NCI-H446 (cell line): ENCODE measurements around the gene NHP2.
"Not testable (repeated sequence)": the region's sequence is repeated elsewhere in the genome, so short reads cannot be mapped to it uniquely, and the experiment has no call there.

Experiments used
- DNase-seq, 2 experiments: peaks; one replicate each; lab custom pipeline; 2025; lab: John Stamatoyannopoulos, UW

Gene NHP2

DNA sequence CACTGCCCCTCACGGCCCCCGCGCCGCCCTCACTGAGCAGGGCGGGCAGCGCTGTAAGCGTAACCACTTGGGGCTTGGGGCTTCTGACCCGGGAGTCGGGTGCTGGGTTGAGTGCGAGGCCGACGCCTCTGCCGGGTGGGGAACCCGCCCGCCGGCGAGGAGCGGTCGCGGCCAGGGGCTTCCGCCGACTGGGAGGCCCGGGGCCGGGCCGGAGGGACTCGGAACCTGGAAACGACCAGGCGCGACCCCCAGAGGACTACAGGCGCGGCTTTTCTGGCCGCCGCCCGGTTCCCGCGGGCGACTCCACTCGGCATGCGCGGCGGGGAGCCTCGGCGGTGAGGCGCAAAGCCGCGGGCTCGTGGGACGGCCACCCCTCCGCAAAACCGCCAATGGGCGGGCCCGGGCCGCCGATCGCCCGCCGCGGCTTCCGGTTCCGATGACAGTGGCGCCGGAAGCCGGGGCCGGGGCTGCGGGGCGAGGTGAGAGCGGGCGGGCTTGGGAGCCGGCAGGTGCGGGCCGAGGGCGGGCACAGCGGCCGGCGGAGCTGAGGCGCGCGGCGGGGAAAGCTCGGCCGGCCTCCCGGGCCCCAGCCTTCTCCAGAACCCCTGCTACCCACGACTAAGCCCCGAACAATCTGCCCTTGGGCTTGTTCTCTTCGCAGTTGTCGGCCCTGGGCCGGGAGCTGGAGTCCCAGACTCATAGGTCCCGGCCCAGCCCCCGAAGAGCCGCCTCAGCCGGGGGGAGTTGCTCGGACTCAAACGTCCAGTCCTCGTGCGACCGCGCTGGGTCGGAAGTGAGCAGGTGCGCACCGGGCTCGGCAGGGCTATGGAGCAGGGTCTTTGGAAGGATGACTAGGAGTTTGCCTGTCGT lies 22.9 kb downstream of the NHP2 start, which contains the start of gene RMND5B:
TSS of gene RMND5B (plus strand) at position 439 of the 870 bp plus-strand sequence. CDS start 7,106 bp downstream, outside the sequence.
- peak; percentile 32 to 85 for DNase-seq

GRCh38 chr5:178130234-178130575 lies 23.5 kb downstream of the NHP2 start:
- not testable (repeated sequence) for DNase-seq

- DNase-seq = no peak
Observed at GRCh38 chr5:178129296-178129695, 24.4 kb downstream of the NHP2 start.

GRCh38 chr5:178127300-178128009 lies 26.2 kb downstream of the NHP2 start:
- not testable (repeated sequence) for DNase-seq

- no peak for DNase-seq
Observed at GRCh38 chr5:178126556-178126955, 27.1 kb downstream of the NHP2 start.

DNA sequence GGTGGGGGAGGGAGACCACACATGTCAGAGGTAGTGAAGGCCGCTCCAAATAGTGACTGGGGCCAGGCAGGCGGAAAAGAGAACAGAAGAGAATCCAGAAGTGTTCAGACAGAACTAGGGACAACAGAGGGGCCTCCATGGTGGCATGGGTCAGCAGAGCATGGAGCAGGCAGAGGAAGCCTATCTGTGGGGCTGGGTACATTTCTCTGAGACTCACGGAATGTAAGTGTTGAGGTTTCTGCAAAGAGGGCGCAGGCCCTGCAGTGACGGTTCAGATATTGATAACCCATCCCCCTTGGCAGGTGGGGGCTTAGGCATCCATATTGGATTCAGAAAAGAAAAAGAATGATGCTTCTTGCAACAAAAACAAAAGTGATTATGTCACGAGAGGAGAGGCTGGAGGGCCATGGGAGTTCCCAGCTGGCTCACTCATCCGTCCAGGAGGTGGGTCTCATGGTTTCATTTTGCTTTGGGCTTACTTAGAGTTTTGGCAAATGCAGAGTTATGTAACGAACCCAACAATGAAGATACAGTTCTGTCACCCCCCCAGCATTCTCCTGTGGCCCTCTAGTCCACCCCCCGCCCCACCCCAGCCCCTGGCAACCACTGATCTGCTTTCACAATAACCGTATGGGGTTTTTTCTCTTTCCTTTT lies 28.3 kb downstream of the NHP2 start:
- DNase-seq = no peak

DNA sequence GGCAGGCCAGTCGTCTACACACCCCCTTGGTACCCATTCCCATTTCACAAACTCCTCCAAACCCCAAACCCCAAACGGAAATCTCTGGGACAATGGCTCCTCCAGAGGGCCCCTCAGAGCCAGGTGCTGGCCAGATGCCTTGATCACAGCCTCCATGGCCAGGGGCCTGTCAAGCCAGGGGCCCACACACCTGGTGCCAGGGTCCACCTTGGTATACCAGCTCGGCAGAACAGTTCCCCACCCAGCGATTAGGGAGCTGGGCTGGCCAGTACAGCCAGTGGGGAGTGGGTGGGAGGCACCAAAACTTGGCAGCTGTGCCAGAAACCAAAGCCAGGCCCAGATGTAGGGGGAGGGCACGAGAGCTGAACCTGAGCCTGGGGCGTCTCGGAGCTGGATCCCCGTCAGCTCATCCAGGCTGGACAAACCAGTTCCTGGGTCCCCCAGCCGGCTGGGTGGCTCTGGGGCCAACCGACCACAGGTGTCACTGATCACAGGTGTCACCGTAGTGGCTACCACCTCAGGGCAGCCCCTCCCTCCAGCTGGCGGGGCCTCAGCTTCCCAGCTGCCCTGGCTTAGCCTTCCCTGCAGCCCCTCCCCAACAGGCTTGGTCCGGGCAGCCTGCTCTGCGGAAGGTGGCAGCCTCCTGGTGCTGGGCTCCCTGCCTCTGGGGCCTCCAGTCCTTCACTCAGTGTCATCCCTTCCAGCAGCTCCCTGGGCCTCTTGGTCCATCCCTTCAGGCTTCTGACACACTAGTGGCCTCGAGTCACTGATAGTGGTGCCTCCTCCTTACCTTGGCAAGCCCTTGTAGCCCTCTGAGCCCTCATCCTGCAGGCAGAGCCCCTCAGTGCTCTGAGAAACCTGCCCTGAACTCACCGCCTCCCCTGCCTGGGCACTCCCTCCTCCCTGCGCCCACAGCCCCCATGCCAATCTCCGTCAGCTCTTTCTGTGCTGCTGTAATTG lies 29.4 kb downstream of the NHP2 start:
- no peak for DNase-seq

DNA sequence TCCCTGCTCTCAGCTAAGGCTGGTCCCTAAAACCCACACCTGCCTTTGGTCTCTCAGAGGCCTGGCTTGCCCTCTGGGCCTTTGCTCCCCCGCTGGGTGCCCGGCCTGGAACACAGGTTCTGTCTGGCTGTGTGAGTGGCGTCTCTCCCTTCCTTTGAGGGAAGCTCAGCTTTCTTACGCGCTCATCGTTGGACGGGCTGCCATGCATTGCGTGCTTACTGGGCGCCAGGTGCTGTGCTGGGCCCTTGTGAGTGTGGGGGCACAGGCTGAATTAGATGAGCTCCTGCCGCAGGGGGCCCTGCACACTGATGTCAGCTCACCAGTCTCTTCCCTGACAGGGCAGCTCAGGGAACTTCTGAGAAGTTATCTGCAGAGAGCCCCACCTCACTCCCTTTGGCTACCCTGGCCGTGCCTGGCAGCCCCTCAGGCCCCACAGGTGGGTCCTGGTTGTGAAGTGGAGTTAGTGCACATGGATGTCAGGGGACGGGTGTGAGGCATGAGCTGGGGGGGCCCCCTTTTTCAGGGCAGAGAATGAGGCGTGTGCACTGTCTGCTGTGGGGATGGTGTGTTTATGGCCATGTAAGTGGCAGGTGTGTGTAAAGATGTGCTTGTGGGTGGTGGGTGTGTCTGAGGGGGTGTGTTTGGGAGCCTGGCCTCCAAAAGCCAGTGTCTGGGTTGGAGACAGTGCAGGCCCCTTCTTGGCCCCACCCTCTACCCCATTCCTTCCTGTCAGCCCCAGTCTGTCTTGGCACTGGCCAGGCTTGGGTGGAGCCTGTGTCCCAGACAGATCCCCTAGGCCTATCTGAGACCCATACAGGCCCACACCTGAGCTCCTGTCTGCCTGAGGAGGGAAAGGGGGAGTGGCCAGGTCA lies 30.4 kb downstream of the NHP2 start:
- DNase-seq = no peak

DNA sequence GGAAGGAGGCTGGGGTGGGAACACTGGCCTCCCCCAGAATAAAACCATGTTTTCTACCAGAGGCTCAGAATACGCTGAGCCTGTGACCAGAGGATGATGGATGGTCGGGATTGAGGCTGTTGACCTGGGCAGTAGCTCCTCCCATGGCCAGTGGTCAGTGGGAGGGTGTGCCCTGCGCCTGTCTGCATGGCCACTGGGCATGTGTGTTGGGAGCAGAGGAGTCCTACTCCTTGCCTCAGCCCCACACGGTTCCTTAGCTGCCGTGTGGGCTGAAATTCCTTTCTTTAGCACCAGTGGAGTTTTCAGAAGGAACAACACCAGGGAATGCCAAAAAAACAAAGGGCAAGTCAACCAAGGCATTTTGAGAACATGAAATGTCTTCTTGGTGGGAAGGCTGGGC lies 31.3 kb downstream of the NHP2 start:
- DNase-seq = no peak

- DNase-seq = no peak
Observed at GRCh38 chr5:178121391-178122276, 32.1 kb downstream of the NHP2 start.

GRCh38 chr5:178120607-178121357 lies 32.9 kb downstream of the NHP2 start:
- DNase-seq = peak; percentile 5 to 65

DNA sequence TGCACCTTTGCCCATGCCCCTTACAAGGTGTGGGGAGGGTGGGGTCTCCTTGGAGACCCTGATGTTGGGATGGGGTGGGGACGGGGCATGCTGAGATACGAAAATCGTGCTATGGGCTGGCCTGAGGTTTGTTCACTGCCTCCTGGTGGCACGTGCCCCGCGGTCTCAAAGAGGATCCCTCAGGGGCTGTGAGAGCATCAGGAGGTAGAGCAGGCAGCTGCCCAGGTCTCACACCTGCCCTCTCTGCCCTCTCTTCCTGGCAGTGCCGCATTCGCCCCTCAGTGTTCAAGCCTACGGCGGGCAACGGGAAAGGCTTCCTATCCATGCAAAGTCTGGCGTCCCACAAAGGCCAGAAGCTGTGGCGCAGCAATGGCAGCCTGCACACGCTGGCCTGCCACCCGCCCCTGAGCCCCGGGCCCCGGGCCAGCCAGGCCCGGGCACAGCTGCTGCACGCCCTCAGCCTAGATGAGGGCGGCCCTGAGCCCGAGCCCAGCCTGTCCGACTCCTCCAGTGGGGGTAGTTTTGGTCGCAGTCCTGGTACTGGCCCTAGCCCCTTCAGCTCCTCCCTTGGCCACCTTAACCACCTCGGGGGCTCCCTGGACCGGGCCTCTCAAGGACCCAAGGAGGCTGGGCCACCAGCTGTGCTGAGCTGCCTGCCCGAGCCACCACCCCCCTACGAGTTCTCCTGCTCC lies 33.6 kb downstream of the NHP2 start:
- DNase-seq = no peak

- no peak for DNase-seq
Observed at GRCh38 chr5:178117923-178118701, 35.6 kb downstream of the NHP2 start.

DNA sequence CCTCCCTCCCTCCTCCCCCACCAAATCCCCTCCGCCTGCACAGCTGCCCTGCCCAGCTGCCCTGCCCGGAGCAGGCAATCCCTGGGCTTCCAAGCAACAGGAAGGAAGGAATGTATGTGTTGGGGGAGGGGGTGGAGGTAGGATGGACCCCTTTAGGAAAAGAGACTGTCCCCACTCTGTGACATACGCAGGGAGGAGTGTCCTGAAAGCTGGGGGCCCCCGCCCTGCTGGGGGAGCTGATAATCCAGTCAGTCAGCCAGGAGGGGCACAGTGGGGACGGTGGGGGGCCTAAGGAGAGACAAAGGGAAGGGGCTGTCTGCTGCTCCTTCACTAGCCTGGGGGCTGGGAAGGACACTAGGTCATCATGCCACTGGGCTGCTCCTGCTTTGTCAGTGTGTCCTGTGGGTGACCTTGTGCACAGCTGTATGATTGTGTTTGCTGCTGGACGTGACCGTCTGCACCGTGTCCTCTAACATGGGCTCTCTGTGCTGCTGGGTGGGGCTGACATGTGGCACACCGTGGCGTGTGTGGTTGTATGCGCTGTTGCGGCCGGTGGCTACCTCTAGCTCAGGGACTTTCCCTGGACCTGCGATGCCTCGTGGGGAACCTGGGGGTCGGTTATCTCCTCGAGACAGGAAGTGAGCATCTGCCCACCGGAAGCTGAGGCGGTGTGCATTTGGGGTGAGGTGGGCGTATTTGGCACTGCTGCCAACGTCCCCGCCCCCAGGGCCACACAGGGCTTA lies 37.4 kb downstream of the NHP2 start:
- no peak for DNase-seq

DNA sequence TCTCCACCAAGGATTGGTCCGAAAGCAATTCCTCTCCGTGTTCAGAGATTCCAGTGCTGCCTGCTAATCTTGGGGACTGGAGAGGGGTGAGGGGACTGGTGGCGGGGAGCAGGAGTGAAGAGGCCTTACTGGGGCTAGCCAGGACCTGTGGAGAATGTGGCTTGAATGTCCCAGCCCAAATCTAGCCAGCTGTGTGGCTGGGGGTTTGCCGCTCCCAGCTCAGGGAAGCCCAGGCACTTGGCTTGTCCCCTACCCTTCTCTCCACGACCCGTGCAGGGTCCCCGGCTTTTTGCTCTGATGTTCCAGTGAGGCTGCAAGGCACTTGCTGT lies 37.9 kb downstream of the NHP2 start:
- DNase-seq = no peak

- DNase-seq = no peak
Observed at GRCh38 chr5:178115136-178115813, 38.4 kb downstream of the NHP2 start.
